Activated CD8-positive, alpha-beta T cell treated with anti-CD3 and anti-CD28 coated beads, Interleukin-2, amount 10 ng/mL, durations not matched to agents 7 days and 5 days (primary cell): ENCODE results near the gene NLE1. TPM values are rescaled to one million over a fixed set of nuclear protein-coding genes. Genes with fewer than 3 reads are reported as not detected.
A peak's percentile ranks its signal among the peaks of the same experiment; 100 is the strongest.
"Not testable (repeated sequence)": the region's sequence is repeated elsewhere in the genome, so short reads cannot be mapped to it uniquely, and the experiment has no call there.

Experiments used
- ATAC-seq: fragments of 150-1000 bp; cut with Tn5 transposase; one replicate; pipeline ENCODE4 v1.10.0; 2021; ENCODE audit warnings: moderate library complexity
- CTCF ChIA-PET: fragments of 350-600 bp; sonication (Branson Sonifier 250); formaldehyde crosslinking; loops from one replicate; lab custom pipeline; 2021; ENCODE audit warnings: antibody characterized with exemption; lab: Charles Lee
- POLR2A ChIA-PET: fragments of 350-600 bp; sonication (Branson Sonifier 250); formaldehyde crosslinking; loops from one replicate; lab custom pipeline; 2021; ENCODE audit warnings: antibody characterized with exemption; lab: Charles Lee
- DNase-seq: peaks from one replicate; pipeline ENCODE4 v3.0.0-alpha.2; 2020
- H3K27ac Mint-ChIP-seq: one replicate; pipeline ENCODE4 v1.8.0; 2021; ENCODE audit warnings: mild to moderate bottlenecking, mixed read lengths
- H3K27me3 Mint-ChIP-seq: one replicate; pipeline ENCODE4 v1.8.0; 2021; ENCODE audit warnings: low read depth, mixed read lengths
- H3K36me3 Mint-ChIP-seq: one replicate; pipeline ENCODE4 v1.8.0; 2021; ENCODE audit warnings: low read depth, mixed read lengths
- H3K4me1 Mint-ChIP-seq: one replicate; pipeline ENCODE4 v1.8.0; 2021; ENCODE audit warnings: low read depth, mixed read lengths
- H3K4me3 Mint-ChIP-seq: one replicate; pipeline ENCODE4 v1.8.0; 2021; ENCODE audit warnings: mild to moderate bottlenecking, mixed read lengths
- H3K9me3 Mint-ChIP-seq: one replicate; pipeline ENCODE4 v1.8.0; 2022; ENCODE audit warnings: mixed read lengths; ENCODE audit not compliant: insufficient read depth
- total RNA-seq, 2 experiments: library from RNA; stranded (reverse); gene quantifications; one replicate each; pipeline ENCODE4 v1.2.3, GENCODE V29; 2021

The NLE1 gene
- total RNA-seq, 2 experiments from 2014 or later, result 22.1 to 23.3 TPM

- no peaks in the 10 kb centered on the region for H3K4me1 Mint-ChIP-seq
- no peaks in the 10 kb centered on the region for H3K9me3 Mint-ChIP-seq
- H3K4me3 Mint-ChIP-seq, result no peak overlapping the region
- no peaks in the 10 kb centered on the region for H3K27me3 Mint-ChIP-seq
- peaks cover 27% of the 10 kb centered on the region for H3K36me3 Mint-ChIP-seq
- H3K27ac Mint-ChIP-seq, result no peak overlapping the region
- POLR2A ChIA-PET, result no interaction called here
- ATAC-seq, result no peak
- DNase-seq, result no peak
- CTCF ChIA-PET, result interaction anchor here (1.3 to 3.4 kb wide), 3 partner anchors 10 to 618 kb away, joined by 3 to 11 read pairs (median 4); partner anchors contain the start of genes NLE1 and RAD51D
Measured at GRCh38 chr17:35129154-35129972, 12.7 kb downstream of the NLE1 start.

- peaks cover 19% of the 10 kb centered on the region for H3K36me3 Mint-ChIP-seq
- no peak for ATAC-seq
- DNase-seq, result no peak
- CTCF ChIA-PET, result interaction anchor here (1.0 to 3.4 kb wide), 3 partner anchors 9 to 136 kb away, joined by 3 to 11 read pairs (median 4); partner anchors contain the start of gene RAD51D
- H3K9me3 Mint-ChIP-seq, result no peaks in the 10 kb centered on the region
- H3K4me1 Mint-ChIP-seq, result no peaks in the 10 kb centered on the region
- H3K4me3 Mint-ChIP-seq, result no peak overlapping the region
- no peak overlapping the region for H3K27ac Mint-ChIP-seq
- POLR2A ChIA-PET, result no interaction called here
- no peaks in the 10 kb centered on the region for H3K27me3 Mint-ChIP-seq
Measured at GRCh38 chr17:35127751-35128514, 14.2 kb downstream of the NLE1 start.

GRCh38 chr17:35121315-35121714 is 20.8 kb downstream of the NLE1 start, which contains the start of gene FNDC8:
FNDC8 (plus strand) TSS chr17:35121615; CDS start chr17:35121694, 79 bp downstream.
- H3K4me3 Mint-ChIP-seq, result peak within 1 kb of the TSS; percentile 9
- ChIA-PET POLR2A (interaction anchor here (0.7 to 1.6 kb wide), 2 partner anchors 98 to 124 kb away, joined by 3 to 4 read pairs; no protein-coding TSS in a partner anchor), CTCF (interaction anchor here (0.6 to 5.1 kb wide), 4 partner anchors 123 to 1788 kb away, joined by 3 to 118 read pairs (median 10); no protein-coding TSS in a partner anchor)
- peak within 1 kb of the TSS; percentile 18 for H3K27ac Mint-ChIP-seq
- H3K27me3 Mint-ChIP-seq, result no peaks in the 10 kb centered on the region
- H3K4me1 Mint-ChIP-seq, result peaks cover 29% of the 10 kb centered on the region
- ATAC-seq (no peak), DNase-seq (no peak)
- H3K36me3 Mint-ChIP-seq, result peaks cover 11% of the 10 kb centered on the region
- no peaks in the 10 kb centered on the region for H3K9me3 Mint-ChIP-seq

GRCh38 chr17:35119370-35120165 is 22.5 kb downstream of the NLE1 start, which contains the start of gene RAD51D:
RAD51D (minus strand) TSS chr17:35119860; CDS start chr17:35119613, 247 bp downstream.
- Mint-ChIP-seq H3K4me1 (peaks cover 29% of the 10 kb centered on the region), H3K4me3 (peak within 1 kb of the TSS; percentile 91), H3K27me3 (no peaks in the 10 kb centered on the region), H3K9me3 (no peaks in the 10 kb centered on the region), H3K27ac (peak within 1 kb of the TSS; percentile 95), H3K36me3 (peaks cover 21% of the 10 kb centered on the region)
- ATAC-seq (peak; percentile 92), DNase-seq (peak; percentile 85)
- CTCF ChIA-PET, result interaction anchor here (0.6 to 5.1 kb wide), 55 partner anchors 9 to 701 kb away, joined by 3 to 118 read pairs (median 5); partner anchors contain the start of genes LIG3, PEX12 and RFFL
- POLR2A ChIA-PET, result interaction anchor here (0.6 to 2.2 kb wide), 18 partner anchors 19 to 1433 kb away, joined by 3 to 7 read pairs (median 4); partner anchors contain the start of genes CCT6B, RFFL, SLFN11 and SLFN5

GRCh38 chr17:35117984-35118383 is 24.1 kb downstream of the NLE1 start:
- POLR2A ChIA-PET, result interaction anchor here (1.1 to 2.1 kb wide), 3 partner anchors 8 to 127 kb away, joined by 3 to 7 read pairs (median 6); no protein-coding TSS in a partner anchor

GRCh38 chr17:35116845-35117244 is 25.3 kb downstream of the NLE1 start:
- no peak overlapping the region for H3K4me3 Mint-ChIP-seq
- no peaks in the 10 kb centered on the region for H3K9me3 Mint-ChIP-seq
- peaks cover 34% of the 10 kb centered on the region for H3K36me3 Mint-ChIP-seq
- CTCF ChIA-PET, result interaction anchor here (1.2 to 3.5 kb wide), 4 partner anchors 14 to 122 kb away, joined by 3 to 26 read pairs (median 11); no protein-coding TSS in a partner anchor
- H3K27me3 Mint-ChIP-seq, result no peaks in the 10 kb centered on the region
- DNase-seq (no peak), ATAC-seq (no peak)
- H3K4me1 Mint-ChIP-seq, result peaks cover 30% of the 10 kb centered on the region
- H3K27ac Mint-ChIP-seq, result no peak overlapping the region
- POLR2A ChIA-PET, result no interaction called here

More at GRCh38 chr17:35117984-35118383, 24.1 kb downstream of the NLE1 start:
- no peak for ATAC-seq
- Mint-ChIP-seq H3K4me3 (peak overlapping the region; percentile 91), H3K27me3 (no peaks in the 10 kb centered on the region), H3K4me1 (peaks cover 29% of the 10 kb centered on the region), H3K36me3 (peaks cover 26% of the 10 kb centered on the region), H3K9me3 (no peaks in the 10 kb centered on the region), H3K27ac (peak overlapping the region; percentile 40)
- CTCF ChIA-PET, result interaction anchor here (0.6 to 5.1 kb wide), 18 partner anchors 10 to 576 kb away, joined by 3 to 118 read pairs (median 10); partner anchors contain the start of gene LIG3
- peak; percentile 59 for DNase-seq

GRCh38 chr17:35110791-35111190 is 31.3 kb downstream of the NLE1 start:
- H3K27me3 Mint-ChIP-seq, ATAC-seq, DNase-seq, H3K9me3 Mint-ChIP-seq, H3K4me3 Mint-ChIP-seq, H3K27ac Mint-ChIP-seq, H3K4me1 Mint-ChIP-seq: not testable (repeated sequence)
- ChIA-PET CTCF (interaction anchor here (1.1 to 1.5 kb wide), 2 partner anchors 8 to 21 kb away, joined by 3 to 4 read pairs; no protein-coding TSS in a partner anchor), POLR2A (interaction anchor here (0.7 kb wide), 1 partner anchor 225 kb away, joined by 3 read pairs; no protein-coding TSS in a partner anchor)
- peaks cover 42% of the 10 kb centered on the region for H3K36me3 Mint-ChIP-seq

- CTCF ChIA-PET, result interaction anchor here (2.2 kb wide), 1 partner anchor 14 kb away, joined by 12 read pairs; the partner anchor contains the start of gene RAD51D
- H3K4me1 Mint-ChIP-seq, result no peaks in the 10 kb centered on the region
- H3K27ac Mint-ChIP-seq, result no peak overlapping the region
- H3K27me3 Mint-ChIP-seq, result no peaks in the 10 kb centered on the region
- no peaks in the 10 kb centered on the region for H3K9me3 Mint-ChIP-seq
- DNase-seq (no peak), ATAC-seq (no peak)
- POLR2A ChIA-PET, result no interaction called here
- peaks cover 44% of the 10 kb centered on the region for H3K36me3 Mint-ChIP-seq
- no peak overlapping the region for H3K4me3 Mint-ChIP-seq
Measured at GRCh38 chr17:35104844-35105450, 37.2 kb downstream of the NLE1 start.

GRCh38 chr17:35103271-35103670 is 38.8 kb downstream of the NLE1 start:
- ChIA-PET CTCF (interaction anchor here (1.4 to 3.4 kb wide), 3 partner anchors 12 to 15 kb away, joined by 4 to 19 read pairs (median 11); partner anchors contain the start of gene RAD51D), POLR2A (interaction anchor here (0.7 kb wide), 1 partner anchor 113 kb away, joined by 3 read pairs; no protein-coding TSS in a partner anchor)
- ATAC-seq (no peak), DNase-seq (no peak)
- Mint-ChIP-seq H3K4me3 (no peak overlapping the region), H3K27me3 (no peaks in the 10 kb centered on the region), H3K4me1 (no peaks in the 10 kb centered on the region), H3K36me3 (peaks cover 53% of the 10 kb centered on the region), H3K27ac (no peak overlapping the region), H3K9me3 (no peaks in the 10 kb centered on the region)

- Mint-ChIP-seq H3K36me3 (peaks cover 53% of the 10 kb centered on the region), H3K9me3 (no peaks in the 10 kb centered on the region), H3K4me1 (no peaks in the 10 kb centered on the region), H3K27ac (no peak overlapping the region), H3K27me3 (no peaks in the 10 kb centered on the region), H3K4me3 (no peak overlapping the region)
- ChIA-PET CTCF (interaction anchor here (1.9 to 3.4 kb wide), 2 partner anchors 12 to 17 kb away, joined by 11 to 19 read pairs; partner anchors contain the start of gene RAD51D), POLR2A (no interaction called here)
- DNase-seq (no peak), ATAC-seq (no peak)
Measured at GRCh38 chr17:35101725-35102124, 40.4 kb downstream of the NLE1 start.
